Fibroblast of skin of scalp (primary cell): Measurements from ENCODE around the gene ZNF142. TPM values are rescaled to one million over a fixed set of nuclear protein-coding genes. Genes with fewer than 3 reads are reported as not detected.

Source experiments
- DNase-seq: peaks from one replicate; pipeline ENCODE4 v3.0.0-alpha.2; 2013
- polyA plus RNA-seq, 2 experiments: library from polyadenylated mRNA; unstranded; fragments of 120-200 nt; gene quantifications; one replicate each; pipeline ENCODE4 v1.2.1, GENCODE V29; 2013; ENCODE audit not compliant: insufficient read length in 2 of 2

ZNF142 gene
- 14.2 TPM for polyA plus RNA-seq (2013, experiment 1 of 2; ENCODE audit: insufficient read length)
- polyA plus RNA-seq (2013, experiment 2 of 2; ENCODE audit: insufficient read length) = 11.8 TPM

- peak; percentile 84 for DNase-seq
These were observed at the start of gene ZNF142, which contains the start of gene BCS1L for GRCh38 chr2:218659258-218659987. TSS of gene ZNF142 (minus strand) at chr2:218659623. CDS start at chr2:218656429, 3,194 bp downstream. TSS of gene BCS1L (plus strand) at chr2:218659683. CDS start at chr2:218660988, 1,305 bp downstream.

- DNase-seq = no peak
These were observed 48.7 kb upstream of the ZNF142 start for GRCh38 chr2:218708086-218708485.

GRCh38 chr2:218703341-218703740, 43.9 kb upstream of the ZNF142 start:
- no peak for DNase-seq

- DNase-seq = no peak
These were observed 42.4 kb upstream of the ZNF142 start for GRCh38 chr2:218701806-218702205.

DNA sequence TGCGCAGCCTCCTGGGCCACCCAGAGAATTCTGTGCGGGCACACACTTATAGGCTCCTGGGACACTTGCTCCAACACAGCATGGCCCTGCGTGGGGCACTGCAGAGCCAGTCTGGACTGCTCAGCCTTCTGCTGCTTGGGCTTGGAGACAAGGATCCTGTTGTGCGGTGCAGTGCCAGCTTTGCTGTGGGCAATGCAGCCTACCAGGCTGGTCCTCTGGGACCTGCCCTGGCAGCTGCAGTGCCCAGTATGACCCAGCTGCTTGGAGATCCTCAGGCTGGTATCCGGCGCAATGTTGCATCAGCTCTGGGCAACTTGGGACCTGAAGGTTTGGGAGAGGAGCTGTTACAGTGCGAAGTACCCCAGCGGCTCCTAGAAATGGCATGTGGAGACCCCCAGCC, 39.5 kb upstream of the ZNF142 start:
- DNase-seq = no peak

DNA sequence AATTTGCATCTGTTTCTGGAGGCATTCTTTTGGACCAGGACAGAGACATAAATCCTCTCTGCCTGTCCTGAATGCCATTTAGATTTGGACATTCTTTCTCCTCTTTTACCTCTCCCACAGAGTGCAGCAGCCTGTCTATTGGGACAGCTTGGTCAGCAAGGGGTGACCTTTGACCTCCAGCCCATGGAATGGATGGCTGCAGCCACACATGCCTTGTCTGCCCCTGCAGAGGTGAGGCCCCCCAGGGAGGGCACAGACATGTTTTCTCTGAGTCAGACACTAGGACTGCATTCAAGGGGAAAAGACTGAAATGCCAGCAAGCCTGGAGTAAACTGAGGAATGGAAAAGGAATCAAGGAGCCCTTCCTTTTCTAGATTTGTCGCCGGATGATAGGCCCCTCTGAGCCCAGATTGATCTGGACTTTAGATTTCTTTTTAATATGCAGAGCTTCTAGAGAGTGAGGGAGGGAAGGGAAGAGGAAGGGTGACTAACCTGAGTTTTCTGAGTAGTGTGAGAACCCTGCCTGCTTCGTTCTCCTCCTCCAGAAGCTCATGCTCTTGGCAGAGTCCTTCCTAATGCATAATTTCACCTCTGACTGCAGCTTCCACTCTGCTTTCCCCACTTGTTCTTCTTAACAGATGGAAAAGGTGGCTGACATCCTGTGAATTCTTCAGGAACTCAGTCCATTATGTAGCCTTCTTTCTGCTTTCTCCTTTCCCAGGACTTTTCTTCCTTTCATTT, 35.2 kb upstream of the ZNF142 start:
- DNase-seq = no peak

- peak; percentile 22 for DNase-seq
These were observed 31.8 kb upstream of the ZNF142 start for GRCh38 chr2:218691234-218691633.

DNA sequence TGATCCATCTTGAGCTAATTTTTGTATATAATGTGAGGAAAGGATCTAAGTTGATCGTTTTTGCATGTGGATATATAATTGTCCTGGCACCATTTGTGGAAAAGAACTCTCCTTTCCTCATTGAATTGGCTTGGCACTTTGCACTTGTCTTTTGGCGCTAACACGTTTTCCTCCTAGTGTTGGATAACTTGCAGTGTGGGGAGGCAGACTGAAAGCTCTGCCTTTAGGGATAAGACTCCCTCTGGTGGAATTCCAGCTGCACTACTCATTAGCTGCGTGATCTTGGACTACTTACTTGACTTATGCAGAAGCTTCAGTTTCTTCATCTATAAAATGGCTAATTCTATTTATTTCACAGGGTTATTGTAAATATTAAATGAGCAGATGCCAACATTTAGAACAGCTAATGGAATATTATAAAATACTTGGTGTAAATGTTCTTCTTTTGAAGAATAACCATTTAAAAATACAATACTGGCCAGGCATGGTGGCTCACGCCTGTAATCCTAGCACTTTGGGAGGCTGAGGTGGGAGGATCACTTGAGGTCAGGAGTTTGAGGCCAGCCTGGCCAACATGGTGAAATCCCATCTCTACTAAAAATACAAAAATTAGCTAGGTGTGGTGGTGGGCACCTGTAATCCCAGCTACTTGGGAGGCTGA, 28.1 kb upstream of the ZNF142 start:
- DNase-seq = peak; percentile 78

GRCh38 chr2:218680061-218680460, 20.6 kb upstream of the ZNF142 start:
- no peak for DNase-seq

- DNase-seq = no peak
These were observed 19.7 kb upstream of the ZNF142 start for GRCh38 chr2:218679119-218679518.

- DNase-seq = peak; percentile 92
These were observed 12.5 kb upstream of the ZNF142 start, which contains the start of the genes RNF25 and STK36 for GRCh38 chr2:218671654-218672566. TSS of gene RNF25 (minus strand) at chr2:218672002. CDS start at chr2:218671970, 32 bp downstream. TSS of gene STK36 (plus strand) at chr2:218672086. CDS start at chr2:218672830, 744 bp downstream.

GRCh38 chr2:218671097-218671653, 11.8 kb upstream of the ZNF142 start:
- DNase-seq = no peak

DNA sequence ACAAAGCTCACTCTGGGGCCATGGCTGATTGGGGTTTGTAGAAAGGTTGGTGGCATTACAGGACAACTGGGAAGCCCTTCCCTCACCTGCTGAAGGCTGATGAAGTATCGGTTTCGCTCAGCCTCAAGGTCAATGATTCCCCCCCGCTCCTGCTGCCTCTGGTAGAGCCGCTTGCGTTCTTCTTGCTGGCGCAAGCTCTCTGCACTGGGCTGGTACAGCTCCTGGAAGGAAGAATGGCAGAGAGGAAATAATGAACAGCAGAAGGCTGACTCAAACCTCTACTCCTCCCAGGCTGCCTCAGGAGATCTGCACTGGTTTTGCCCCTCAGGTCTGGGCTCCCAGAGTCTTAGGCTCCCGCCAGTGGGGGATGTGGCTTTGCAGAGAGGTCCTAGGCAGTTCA, 5.2 kb upstream of the ZNF142 start:
- DNase-seq = no peak

- DNase-seq = no peak
These were observed 4.5 kb upstream of the ZNF142 start for GRCh38 chr2:218663901-218664300.

- DNase-seq = no peak
These were observed 3.4 kb upstream of the ZNF142 start for GRCh38 chr2:218662827-218663226.

GRCh38 chr2:218662377-218662776, 3.0 kb upstream of the ZNF142 start:
- no peak for DNase-seq

GRCh38 chr2:218659988-218660358, 550 bp upstream of the ZNF142 start:
- DNase-seq = no peak

GRCh38 chr2:218658671-218659257, 659 bp downstream of the ZNF142 start:
- DNase-seq = peak; percentile 33

DNA sequence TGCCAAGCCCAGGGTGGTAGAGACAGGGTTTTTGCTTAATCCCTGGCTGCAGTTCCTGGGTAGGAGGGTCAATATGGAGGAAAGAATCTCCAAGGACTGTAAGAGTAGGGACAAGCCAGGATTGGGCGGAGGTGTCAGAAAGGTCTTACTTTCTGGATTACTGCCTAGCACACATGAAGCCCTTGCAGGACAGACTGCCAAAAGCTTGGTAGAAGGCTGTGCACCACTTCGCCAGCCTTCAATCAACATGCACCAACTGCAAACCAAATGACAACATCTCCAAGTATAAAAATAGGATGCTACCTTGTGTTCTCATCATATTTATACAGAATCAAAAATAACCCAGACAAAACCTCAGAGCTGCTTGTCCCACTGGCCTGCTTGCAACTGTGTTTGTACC, 3.7 kb downstream of the ZNF142 start:
- no peak for DNase-seq

GRCh38 chr2:218648787-218649100, 10.7 kb downstream of the ZNF142 start:
- DNase-seq = no peak

GRCh38 chr2:218648088-218648786, 11.2 kb downstream of the ZNF142 start:
- peak; percentile 58 for DNase-seq
